Activated CD4-positive, alpha-beta T cell treated with anti-CD3 and anti-CD28 coated beads, Interleukin-2, amount 50 U/mL, for 1 hour (primary cell): Measurements from ENCODE around the gene SYTL3.
"Not testable (repeated sequence)": the region's sequence is repeated elsewhere in the genome, so short reads cannot be mapped to it uniquely, and the experiment has no call there.

ENCODE experiments used
- DNase-seq: peaks from one replicate; pipeline ENCODE4 v3.0.0-alpha.2; 2020

Gene SYTL3

DNA sequence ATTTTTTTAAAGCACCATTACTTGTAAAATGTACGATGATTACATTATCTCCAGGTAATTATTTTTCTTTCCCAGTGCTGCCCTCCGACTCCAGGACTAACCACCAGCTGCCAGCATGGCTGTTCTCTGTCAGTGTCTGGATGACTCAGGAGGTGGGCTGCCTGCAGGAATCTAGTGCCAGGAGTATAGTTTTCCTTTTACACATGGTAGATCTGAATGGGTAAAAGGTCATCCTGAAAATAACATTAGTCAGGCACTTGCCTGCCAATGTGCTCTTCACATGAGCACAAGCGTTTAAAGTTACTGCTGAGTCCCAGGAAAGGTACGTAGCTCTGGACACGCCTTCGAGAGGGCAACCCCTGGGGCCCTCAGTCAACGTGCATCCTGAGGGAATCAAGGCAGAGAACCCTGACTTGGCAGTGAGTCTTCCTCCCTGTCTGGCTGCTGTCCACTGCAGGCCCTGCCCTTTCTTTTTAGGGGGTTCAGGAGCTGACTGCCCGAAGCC, 7.7 kb upstream of the SYTL3 start:
- DNase-seq, result no peak

DNA sequence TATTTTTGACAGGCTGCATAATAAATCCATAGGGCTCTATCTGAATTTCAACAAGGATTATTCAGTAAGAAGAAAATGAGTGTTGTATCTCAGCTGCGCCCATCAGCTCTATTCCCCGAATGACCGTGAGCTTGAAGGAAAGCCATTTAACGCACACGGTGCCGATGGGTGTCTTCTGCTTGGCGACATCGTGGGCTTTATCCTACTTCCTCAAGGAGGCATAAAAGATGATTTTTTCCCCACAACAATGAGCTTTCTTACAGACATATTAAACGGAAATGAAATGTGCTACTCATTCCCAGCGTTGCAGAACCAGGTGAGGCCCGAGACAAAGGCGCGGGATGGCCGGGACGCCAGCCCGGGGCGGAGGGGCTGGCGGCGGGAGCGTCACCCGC, 6.0 kb upstream of the SYTL3 start:
- no peak for DNase-seq

DNA sequence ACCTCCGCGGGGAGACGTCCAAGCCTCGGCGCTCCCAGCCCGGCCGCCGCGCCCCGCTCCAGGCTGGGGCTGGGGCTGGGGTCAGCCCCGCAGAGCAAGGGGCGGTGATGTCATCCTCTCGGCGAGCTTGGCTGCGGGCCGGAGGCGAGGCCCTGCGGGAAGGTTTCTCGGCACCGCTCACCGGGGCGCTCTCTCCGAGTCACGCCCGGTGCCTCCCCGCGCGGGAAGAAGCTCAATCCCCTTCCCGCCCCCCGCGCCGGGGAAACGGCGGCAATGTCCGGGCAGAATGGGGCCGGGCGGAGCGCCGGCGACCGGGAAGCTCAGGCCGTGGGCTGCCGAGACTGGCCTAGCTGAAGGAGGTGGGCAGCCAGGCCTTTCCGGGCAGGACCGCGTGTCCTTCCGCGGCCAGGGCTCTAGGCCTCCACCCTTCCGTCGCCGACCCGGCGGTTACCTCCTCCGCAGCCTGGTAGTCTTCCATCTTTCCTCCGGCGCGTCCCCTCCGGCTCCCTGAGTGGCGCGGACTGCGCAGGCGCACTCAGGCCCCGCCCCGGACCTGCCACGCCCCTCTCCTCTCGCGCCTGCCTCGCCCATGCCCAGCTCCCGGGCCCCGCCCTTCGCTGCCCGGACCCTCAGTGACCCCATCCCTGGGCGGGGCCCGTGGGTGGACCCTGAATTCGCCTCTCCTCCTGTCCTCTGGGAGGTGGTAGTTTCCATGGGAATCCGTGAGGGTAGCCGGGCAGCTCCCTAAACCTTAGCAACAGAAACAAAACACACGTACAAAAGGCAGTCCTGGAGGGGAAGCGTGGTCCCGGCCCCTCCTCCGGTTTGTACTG, 5.4 kb upstream of the SYTL3 start, which contains the start of gene DYNLT1:
Gene DYNLT1 (minus strand): TSS at position 513 of the 833 bp plus-strand sequence. CDS start 35 bp downstream, at position 478.
- peak; percentile 83 for DNase-seq

DNA sequence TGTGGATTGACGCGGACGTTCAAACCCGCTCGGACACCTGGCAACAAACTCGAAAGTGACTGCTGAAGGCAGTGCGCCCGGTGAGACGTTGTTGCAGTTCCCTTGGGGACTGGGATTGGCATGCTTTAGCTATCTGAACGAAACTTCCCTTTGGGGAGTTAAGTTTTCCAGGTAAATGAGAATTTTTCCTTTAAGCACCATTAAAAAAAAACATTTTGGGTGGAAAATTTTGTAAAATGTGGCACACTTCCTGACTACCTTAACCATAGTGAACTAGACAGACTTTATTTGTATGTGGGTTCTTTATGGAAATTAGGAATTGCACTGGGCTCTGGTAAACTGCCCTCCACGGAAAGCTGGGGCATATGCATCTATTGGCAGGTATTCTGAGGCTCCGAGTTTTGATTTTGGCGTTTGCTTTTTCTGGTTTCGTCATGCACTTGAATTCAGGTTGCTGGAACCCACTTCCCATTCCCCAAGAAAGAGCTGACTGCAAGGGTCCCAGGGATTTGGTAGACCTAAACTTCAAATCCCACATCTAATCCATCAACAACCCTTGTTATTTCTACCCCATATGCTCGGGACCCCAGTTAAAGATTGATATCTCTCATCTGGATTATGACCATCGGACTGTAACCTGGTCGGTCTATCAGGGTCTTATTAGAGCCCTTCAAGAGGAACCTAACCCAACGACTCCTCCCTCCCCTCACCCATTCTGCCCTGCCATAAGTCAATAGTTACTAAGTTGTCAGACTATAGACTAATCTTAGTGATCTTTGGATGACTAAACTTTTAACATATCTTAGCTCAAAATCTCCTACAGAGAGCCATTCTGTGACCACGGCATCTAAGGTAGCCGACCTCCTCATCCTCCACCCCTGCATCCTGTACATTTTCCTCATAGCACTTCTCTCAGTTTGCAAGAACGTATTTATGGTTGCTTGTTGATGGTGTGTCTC, 4.5 kb upstream of the SYTL3 start:
- no peak for DNase-seq

DNA sequence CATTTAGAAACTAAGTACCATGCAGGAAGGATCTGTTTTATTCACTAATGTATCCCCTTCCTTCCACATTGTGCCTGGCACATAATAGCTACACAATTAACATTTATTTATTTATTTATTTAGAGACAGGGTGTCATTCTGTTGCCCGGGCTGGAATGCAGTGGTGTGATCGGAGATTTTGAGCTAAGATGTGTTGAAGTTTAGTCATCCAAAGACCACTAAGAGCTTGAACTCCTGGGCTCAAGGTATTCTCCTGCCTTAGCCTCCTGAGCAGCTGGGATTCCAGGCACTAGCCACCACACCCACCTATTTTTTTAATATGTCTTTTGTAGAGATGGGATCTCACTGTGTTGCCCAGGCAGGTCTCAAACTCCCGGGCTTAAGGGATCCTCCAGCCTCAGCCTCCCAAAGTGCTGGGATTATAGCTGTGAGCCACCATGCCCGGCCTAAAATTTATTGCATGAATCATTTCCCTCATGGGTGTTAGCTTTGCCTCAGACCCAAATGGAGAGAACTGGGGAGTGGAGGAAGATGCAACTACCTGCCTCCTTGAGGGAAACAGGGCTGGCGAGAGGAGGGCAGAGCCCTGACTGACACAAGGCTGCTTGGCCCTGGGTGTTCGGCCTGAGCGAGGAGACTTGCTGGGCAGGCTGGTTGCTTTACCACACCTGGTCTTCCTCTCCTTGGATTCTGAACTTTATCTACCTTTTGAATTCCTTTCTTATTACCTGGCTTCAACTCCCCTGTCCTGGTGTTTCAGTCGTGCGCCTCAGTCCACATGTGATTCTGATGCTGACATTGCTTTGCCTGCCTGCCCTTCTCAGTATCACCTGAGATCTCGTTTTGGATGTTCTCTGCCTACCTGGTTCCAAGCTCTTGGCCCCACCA, 3.6 kb upstream of the SYTL3 start:
- no peak for DNase-seq

DNA sequence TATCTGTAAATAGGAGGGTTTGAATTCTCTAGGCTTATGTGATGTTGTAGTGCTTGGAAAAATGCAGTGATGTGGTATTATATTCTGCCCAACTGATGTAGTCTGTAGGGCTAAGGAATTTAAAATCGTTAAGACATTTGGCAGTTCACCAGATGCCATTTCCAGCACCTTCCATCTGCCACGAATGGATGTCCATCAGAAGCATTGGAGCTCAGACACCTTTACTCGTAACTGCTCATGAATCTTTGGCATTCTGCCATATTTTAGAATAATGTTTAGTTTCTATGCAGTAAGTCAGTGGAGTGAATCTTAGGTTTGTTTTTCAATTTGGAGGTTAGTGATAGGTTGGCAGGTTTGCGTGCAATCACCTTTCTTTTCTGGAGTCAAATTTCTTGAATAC, 2.4 kb upstream of the SYTL3 start:
- no peak for DNase-seq

GRCh38 chr6:158648682-158649131, 1.1 kb upstream of the SYTL3 start:
- no peak for DNase-seq

- DNase-seq, result not testable (repeated sequence)
Observed at GRCh38 chr6:158651981-158652737, 2.3 kb downstream of the SYTL3 start.

DNA sequence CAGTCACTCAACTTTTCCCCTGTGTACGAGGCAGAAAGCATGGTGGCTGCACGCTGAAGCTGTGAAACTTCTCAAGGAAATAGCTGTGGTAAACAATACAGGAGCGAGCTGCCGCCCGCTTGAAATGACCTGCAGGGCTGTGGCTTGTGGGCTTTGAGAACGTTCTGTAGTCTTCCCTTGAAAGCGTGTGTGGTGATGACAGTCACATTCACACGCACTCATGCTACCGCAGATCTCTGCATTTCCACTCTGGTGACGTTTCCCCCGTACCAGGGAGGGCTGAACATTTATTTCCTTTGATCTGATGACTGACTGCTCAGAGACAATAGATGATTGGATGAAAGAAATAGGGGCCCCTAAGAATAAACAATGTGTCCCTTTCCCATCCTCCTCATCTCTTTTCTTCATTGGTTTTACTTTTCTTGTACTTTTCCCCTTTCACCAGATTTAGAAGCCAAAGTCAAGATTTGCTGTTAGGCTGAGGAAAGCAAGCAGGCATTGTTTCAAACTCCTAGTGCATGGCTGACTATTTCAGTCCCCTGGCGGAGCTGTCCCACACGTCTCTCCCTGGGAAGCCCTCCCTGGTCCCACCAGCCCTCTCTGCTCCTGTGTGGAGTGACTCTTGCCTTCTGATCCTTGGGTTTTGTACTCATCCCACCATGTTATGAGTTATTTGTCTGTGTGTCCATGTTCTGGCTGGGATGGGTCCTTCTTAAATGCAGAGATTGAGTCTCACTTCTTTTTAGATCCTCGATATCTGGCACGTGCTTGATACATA, 3.9 kb downstream of the SYTL3 start:
- DNase-seq, result peak; percentile 84

GRCh38 chr6:158654498-158654897, 4.6 kb downstream of the SYTL3 start:
- DNase-seq, result no peak

DNA sequence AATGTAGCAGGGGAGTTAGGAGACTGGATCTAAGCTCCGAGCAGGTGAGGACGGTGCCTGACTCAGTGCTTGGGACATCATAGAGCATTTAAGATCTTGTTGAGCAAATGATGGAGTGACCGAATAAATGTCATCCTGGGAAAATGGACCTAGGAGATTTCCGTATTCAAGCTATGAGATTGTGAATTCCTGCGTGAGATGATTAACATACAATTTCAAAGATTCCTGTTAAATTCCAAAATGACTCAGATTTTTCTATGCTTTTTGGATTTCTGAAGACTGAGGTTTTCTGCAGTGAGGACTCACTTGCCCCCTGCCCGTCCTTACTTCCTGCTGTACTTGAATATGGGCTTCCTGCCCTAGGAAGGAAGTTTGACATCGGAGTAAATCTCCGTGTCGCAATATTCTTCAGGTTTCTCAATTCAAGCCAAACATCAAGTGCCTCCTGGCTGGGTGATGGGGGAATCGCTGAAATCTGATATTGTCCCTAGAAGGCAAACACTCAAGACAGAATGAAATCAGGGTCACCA, 5.2 kb downstream of the SYTL3 start:
- no peak for DNase-seq

DNA sequence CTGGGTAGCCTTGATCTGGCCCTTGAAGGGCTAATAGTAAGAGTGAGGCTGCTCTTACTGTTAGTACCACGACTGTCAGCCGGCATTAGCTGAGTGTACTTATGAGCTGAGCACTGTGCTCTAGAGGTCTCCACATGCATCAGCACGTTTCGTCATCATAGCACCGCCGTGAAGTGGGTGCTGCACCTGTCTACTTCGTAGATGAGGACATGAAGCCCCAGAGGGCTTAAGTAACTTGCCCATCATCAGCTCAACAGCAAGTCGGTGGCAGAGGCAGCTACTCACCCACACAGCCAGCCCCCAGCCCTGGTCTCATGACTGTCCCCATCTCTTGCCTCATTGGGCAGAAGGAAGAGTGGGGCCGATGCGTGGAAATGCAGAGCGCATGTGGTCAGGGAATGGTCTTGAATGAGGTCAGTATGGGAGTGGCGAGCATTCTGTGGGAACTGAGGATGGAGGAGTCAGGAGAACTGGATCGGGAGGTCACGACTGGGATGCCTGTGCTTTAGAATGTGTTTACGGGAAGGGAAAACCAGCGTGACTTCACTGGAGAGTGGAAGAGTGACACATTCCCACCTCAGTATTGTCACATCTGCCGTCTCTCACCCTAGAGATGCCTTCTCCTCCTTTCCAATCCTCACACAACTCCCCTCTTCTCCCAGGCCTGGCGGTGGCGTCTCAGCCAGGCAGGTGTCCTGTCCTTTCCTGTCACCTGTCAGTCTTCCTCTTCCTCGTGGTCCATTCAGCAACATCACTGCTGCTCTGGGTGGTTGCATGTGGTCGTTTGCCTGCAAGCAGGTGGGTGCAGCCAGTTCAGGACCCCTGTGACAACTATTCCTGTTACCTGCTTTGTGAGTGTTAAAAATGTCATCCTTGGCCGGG, 6.0 kb downstream of the SYTL3 start:
- no peak for DNase-seq

GRCh38 chr6:158656986-158657385, 7.1 kb downstream of the SYTL3 start:
- not testable (repeated sequence) for DNase-seq

DNA sequence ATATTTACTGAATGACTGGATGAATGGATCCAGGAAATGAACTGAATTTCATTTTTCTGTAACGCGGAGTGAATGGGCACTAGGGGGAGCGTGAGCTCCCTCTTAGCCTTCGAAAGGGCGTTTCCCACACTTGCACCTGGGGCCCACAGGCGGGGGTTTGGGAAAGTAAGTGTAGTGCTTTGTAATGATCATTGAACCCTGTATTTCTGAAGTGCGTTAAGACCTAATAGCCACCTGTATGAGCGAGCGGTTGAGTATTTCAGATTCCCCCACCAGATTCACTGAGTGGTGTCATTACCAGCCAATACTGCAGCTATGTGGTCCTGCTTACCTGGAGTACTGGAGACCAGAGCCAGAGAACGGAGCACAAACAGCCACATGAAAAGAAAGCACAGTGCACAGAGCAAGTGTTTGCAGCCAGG, 10.5 kb downstream of the SYTL3 start:
- peak; percentile 48 for DNase-seq

- DNase-seq, result no peak
Observed at GRCh38 chr6:158661156-158661685, 11.4 kb downstream of the SYTL3 start.

DNA sequence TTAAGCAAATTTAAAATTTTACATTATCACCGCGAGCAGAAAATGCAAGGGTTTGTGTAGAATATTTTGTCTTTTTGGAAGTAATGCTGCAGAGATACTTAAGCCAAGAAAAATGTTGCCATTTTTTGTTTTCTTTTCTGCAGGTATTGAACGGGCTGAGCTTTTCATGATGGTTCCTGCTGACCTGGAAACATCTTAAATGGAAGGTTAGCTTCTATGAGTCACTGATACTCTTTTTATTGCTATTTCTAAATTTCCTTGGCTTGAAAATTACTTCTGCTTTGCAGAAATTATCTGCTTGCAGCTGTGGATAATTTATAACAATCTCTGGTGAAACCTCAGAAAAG, 12.7 kb downstream of the SYTL3 start:
- DNase-seq, result no peak

GRCh38 chr6:158662954-158663624, 13.2 kb downstream of the SYTL3 start:
- DNase-seq, result no peak

- DNase-seq, result no peak
Observed at GRCh38 chr6:158663625-158664165, 13.8 kb downstream of the SYTL3 start.
